ENCODE measurements around the gene ARFGEF3. TPM values are rescaled to one million over a fixed set of nuclear protein-coding genes. Genes with fewer than 3 reads are reported as not detected.

The ARFGEF3 gene
- polyA plus RNA-seq, 1 of the 3 experiments (the other 2 are of a cell fraction), result not detected

DNA sequence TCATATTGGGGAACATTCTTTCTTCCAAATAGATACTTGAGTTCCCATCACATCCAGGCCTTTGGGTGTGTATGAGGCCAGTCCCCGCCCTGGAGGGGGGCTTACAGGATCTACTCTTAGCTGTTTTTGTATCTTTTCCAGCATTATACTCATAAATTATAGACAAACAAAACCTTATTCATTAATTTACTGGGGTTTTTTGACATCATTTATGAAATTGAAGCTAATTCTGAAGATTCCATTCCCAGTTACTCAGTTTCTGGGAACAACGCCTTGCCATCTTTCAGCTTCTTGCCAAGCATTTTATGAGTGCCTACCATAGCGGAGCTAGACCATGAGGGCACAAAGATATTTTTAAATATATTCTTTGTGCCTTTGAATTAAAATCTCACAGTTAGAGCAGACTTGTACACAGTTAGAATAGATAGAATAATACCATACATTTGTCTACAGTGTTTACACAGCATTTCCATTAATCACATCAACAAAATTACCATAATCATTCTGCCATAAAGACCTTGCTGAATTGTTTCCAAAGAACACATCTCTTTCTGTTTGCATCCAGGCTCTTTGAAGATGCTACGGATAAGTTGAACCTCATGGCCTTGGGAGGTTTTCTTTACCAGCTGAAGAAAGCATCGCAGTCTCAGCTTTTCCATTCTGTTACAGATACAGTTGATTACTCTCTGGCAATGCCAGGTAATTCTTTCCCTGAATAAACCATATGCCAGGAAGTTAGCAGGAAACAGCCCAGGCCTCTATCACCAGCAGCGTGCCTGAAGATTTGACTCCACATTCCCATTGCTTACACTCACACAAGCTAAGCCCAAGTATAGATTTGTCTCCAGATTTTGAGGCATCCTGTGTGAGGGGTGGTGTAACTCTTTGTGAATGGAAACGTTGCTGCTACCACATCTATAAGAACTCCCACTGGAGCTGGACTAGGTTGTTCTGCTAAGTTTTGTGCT, 132.0 kb downstream of the ARFGEF3 start:
- Histone ChIP-seq H3K79me2 (ENCODE audit: insufficient read depth) (no peaks in the 10 kb centered on the region), H4K20me1 (ENCODE audit: insufficient read depth) (no peaks in the 10 kb centered on the region), H3K4me2 (no peak overlapping the region), H3K9me2 (no peaks in the 10 kb centered on the region), H3K4me1 (ENCODE audit: control insufficient read depth in 1 of 2, insufficient read depth in 2 of 2, low read depth in 1 of 2, low read length in 1 of 2) (no peaks in the 10 kb centered on the region), H3K27me3 (ENCODE audit: insufficient read depth) (0 out of 2 replicates have a peak, but pooled peaks cover 4% of the 10 kb centered on the region), H3F3A (replicated peaks; ENCODE audit: insufficient read depth) (no peaks in the 10 kb centered on the region), H3K4me3 (ENCODE audit: low read depth in 2 of 2, low read length in 1 of 2) (no peak overlapping the region), H3K36me3 (replicated peaks in 1 of 2; ENCODE audit: control insufficient read depth in 1 of 2, insufficient read depth in 2 of 2, low read length in 1 of 2) (no peaks in the 10 kb centered on the region), H3K9me3 (no peaks in the 10 kb centered on the region), H2AFZ (ENCODE audit: low read depth) (no peak overlapping the region), H3K9ac (no peak overlapping the region), H3K27ac (ENCODE audit: low read depth in 2 of 2, low read length in 1 of 2) (no peak overlapping the region)
- CTCF ChIA-PET, result interaction anchor here (1.8 kb wide), 1 partner anchor 110 kb away, joined by 4 read pairs; the partner anchor contains the start of gene HEBP2
- DNase-seq, result no peak
- TF ChIP-seq RFX5 (IDR thresholded peaks at IDR 0.05; ENCODE audit: low read length) (no peak), RAD21 (IDR thresholded peaks at IDR 0.05; ENCODE audit: low read length) (no peak)
- WGBS (ENCODE audit: low lambda C conversion rate), result 22% methylated on average over 7 of the region's 7 CpGs
- POLR2A ChIA-PET, result no interaction called here

DNA sequence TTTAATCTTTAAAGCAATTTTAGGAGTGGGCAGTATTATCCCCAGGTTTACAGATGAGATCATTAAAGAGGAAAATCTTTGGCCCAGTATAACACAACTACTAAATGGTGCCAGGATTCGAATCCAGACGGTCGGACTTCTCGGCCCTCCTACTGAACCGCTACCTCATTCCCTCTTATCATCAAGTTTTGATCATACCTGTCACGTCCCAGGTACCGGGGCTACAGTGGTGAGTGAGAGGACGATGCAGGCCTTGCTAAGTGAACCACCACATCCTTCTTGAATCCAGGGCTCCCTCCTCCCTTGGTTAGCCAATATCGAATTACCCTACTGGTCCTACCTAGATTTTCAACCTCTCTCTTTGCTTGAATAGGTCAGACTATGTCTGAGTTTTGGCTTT, 134.6 kb downstream of the ARFGEF3 start:
- Histone ChIP-seq H3K4me3 (ENCODE audit: low read depth in 2 of 2, low read length in 1 of 2) (no peak overlapping the region), H3K9me3 (no peaks in the 10 kb centered on the region), H3K4me1 (ENCODE audit: control insufficient read depth in 1 of 2, insufficient read depth in 2 of 2, low read depth in 1 of 2, low read length in 1 of 2) (no peaks in the 10 kb centered on the region), H3K79me2 (ENCODE audit: insufficient read depth) (no peaks in the 10 kb centered on the region), H2AFZ (ENCODE audit: low read depth) (no peak overlapping the region), H3K36me3 (replicated peaks in 1 of 2; ENCODE audit: control insufficient read depth in 1 of 2, insufficient read depth in 2 of 2, low read length in 1 of 2) (no peaks in the 10 kb centered on the region), H3K4me2 (no peak overlapping the region), H4K20me1 (ENCODE audit: insufficient read depth) (no peaks in the 10 kb centered on the region), H3K9ac (no peak overlapping the region), H3K27ac (ENCODE audit: low read depth in 2 of 2, low read length in 1 of 2) (no peak overlapping the region), H3F3A (replicated peaks; ENCODE audit: insufficient read depth) (no peaks in the 10 kb centered on the region), H3K27me3 (ENCODE audit: insufficient read depth) (0 out of 2 replicates have a peak, but pooled peaks cover 4% of the 10 kb centered on the region), H3K9me2 (no peaks in the 10 kb centered on the region)
- CTCF ChIA-PET, result no interaction called here
- TF ChIP-seq, protein P1, sequence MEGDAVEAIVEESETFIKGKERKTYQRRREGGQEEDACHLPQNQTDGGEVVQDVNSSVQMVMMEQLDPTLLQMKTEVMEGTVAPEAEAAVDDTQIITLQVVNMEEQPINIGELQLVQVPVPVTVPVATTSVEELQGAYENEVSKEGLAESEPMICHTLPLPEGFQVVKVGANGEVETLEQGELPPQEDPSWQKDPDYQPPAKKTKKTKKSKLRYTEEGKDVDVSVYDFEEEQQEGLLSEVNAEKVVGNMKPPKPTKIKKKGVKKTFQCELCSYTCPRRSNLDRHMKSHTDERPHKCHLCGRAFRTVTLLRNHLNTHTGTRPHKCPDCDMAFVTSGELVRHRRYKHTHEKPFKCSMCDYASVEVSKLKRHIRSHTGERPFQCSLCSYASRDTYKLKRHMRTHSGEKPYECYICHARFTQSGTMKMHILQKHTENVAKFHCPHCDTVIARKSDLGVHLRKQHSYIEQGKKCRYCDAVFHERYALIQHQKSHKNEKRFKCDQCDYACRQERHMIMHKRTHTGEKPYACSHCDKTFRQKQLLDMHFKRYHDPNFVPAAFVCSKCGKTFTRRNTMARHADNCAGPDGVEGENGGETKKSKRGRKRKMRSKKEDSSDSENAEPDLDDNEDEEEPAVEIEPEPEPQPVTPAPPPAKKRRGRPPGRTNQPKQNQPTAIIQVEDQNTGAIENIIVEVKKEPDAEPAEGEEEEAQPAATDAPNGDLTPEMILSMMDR (IDR thresholded peaks at IDR 0.05), result no peak
- TF ChIP-seq SMC3 (IDR thresholded peaks at IDR 0.05; ENCODE audit: low read depth, low read length), result no peak
- WGBS (ENCODE audit: low lambda C conversion rate), result 52% methylated on average over 9 of the region's 9 CpGs
- DNase-seq, result no peak
- POLR2A ChIA-PET, result no interaction called here

DNA sequence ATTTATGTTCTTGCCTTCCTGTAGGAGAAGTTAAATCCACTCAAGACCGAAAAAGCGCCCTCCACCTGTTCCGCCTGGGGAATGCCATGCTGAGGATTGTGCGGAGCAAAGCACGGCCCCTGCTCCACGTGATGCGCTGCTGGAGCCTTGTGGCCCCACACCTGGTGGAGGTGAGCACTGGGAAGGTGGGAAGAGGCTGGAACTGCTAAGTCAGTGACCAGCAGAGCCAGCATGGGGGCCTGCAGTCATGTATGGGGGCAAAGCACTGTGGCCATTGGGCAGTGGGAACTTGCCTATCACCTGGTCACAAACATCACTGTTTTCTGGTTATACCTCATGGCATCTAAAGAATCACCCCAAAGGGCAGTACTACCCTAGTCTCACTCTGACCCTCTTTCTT, 135.0 kb downstream of the ARFGEF3 start:
- no peaks in the 10 kb centered on the region for H3K79me2 ChIP-seq (ENCODE audit: insufficient read depth)
- no peaks in the 10 kb centered on the region for H3K9me3 ChIP-seq
- H2AFZ ChIP-seq (ENCODE audit: low read depth), result no peak overlapping the region
- H3K4me2 ChIP-seq, result no peak overlapping the region
- no peaks in the 10 kb centered on the region for H3K36me3 ChIP-seq (replicated peaks in 1 of 2; ENCODE audit: control insufficient read depth in 1 of 2, insufficient read depth in 2 of 2, low read length in 1 of 2)
- H3K9ac ChIP-seq, result no peak overlapping the region
- no peaks in the 10 kb centered on the region for H3K9me2 ChIP-seq
- H3K4me1 ChIP-seq (ENCODE audit: control insufficient read depth in 1 of 2, insufficient read depth in 2 of 2, low read depth in 1 of 2, low read length in 1 of 2), result no peaks in the 10 kb centered on the region
- 66% methylated on average over 7 of the region's 7 CpGs for WGBS (ENCODE audit: low lambda C conversion rate)
- H3F3A ChIP-seq (replicated peaks; ENCODE audit: insufficient read depth), result no peaks in the 10 kb centered on the region
- no peak overlapping the region for H3K4me3 ChIP-seq (ENCODE audit: low read depth in 2 of 2, low read length in 1 of 2)
- ChIA-PET CTCF (no interaction called here), POLR2A (no interaction called here)
- 0 out of 2 replicates have a peak, but pooled peaks cover 4% of the 10 kb centered on the region for H3K27me3 ChIP-seq (ENCODE audit: insufficient read depth)
- no peak for DNase-seq
- no peaks in the 10 kb centered on the region for H4K20me1 ChIP-seq (ENCODE audit: insufficient read depth)
- no peak overlapping the region for H3K27ac ChIP-seq (ENCODE audit: low read depth in 2 of 2, low read length in 1 of 2)
- no peak for TF ChIP-seq EP300 (IDR thresholded peaks at IDR 0.05; ENCODE audit: borderline replicate concordance in 1 of 2, low read depth in 1 of 2, low read length in 1 of 2)
- no peak for TF ChIP-seq SIN3A (IDR thresholded peaks at IDR 0.05; ENCODE audit: borderline replicate concordance, low read depth, low read length)
- TF ChIP-seq TCF12 (IDR thresholded peaks at IDR 0.05), result no peak
- TF ChIP-seq, protein P2, sequence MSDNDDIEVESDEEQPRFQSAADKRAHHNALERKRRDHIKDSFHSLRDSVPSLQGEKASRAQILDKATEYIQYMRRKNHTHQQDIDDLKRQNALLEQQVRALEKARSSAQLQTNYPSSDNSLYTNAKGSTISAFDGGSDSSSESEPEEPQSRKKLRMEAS (IDR thresholded peaks at IDR 0.05; ENCODE audit: low read depth), result no peak
- no peak for TF ChIP-seq TEAD4 (IDR thresholded peaks at IDR 0.05; ENCODE audit: borderline replicate concordance, insufficient read depth)
- TF ChIP-seq, protein P3, sequence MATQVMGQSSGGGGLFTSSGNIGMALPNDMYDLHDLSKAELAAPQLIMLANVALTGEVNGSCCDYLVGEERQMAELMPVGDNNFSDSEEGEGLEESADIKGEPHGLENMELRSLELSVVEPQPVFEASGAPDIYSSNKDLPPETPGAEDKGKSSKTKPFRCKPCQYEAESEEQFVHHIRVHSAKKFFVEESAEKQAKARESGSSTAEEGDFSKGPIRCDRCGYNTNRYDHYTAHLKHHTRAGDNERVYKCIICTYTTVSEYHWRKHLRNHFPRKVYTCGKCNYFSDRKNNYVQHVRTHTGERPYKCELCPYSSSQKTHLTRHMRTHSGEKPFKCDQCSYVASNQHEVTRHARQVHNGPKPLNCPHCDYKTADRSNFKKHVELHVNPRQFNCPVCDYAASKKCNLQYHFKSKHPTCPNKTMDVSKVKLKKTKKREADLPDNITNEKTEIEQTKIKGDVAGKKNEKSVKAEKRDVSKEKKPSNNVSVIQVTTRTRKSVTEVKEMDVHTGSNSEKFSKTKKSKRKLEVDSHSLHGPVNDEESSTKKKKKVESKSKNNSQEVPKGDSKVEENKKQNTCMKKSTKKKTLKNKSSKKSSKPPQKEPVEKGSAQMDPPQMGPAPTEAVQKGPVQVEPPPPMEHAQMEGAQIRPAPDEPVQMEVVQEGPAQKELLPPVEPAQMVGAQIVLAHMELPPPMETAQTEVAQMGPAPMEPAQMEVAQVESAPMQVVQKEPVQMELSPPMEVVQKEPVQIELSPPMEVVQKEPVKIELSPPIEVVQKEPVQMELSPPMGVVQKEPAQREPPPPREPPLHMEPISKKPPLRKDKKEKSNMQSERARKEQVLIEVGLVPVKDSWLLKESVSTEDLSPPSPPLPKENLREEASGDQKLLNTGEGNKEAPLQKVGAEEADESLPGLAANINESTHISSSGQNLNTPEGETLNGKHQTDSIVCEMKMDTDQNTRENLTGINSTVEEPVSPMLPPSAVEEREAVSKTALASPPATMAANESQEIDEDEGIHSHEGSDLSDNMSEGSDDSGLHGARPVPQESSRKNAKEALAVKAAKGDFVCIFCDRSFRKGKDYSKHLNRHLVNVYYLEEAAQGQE (IDR thresholded peaks at IDR 0.05; ENCODE audit: low read depth, low read length), result no peak
- TF ChIP-seq GATA2 (CRISPR knock-in tag; IDR thresholded peaks at IDR 0.05), result no peak
- TF ChIP-seq RCOR1 (IDR thresholded peaks at IDR 0.05; ENCODE audit: low read length), result no peak
- no peak for TF ChIP-seq EZH2phosphoT487 (IDR thresholded peaks at IDR 0.05; ENCODE audit: borderline replicate concordance, low read depth)
- TF ChIP-seq, protein P4, sequence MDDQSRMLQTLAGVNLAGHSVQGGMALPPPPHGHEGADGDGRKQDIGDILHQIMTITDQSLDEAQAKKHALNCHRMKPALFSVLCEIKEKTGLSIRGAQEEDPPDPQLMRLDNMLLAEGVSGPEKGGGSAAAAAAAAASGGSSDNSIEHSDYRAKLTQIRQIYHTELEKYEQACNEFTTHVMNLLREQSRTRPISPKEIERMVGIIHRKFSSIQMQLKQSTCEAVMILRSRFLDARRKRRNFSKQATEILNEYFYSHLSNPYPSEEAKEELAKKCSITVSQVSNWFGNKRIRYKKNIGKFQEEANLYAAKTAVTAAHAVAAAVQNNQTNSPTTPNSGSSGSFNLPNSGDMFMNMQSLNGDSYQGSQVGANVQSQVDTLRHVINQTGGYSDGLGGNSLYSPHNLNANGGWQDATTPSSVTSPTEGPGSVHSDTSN (IDR thresholded peaks at IDR 0.05), result no peak
